GM13976 (cell line): Measurements from ENCODE around the gene IQCM.

ENCODE experiments used
- DNase-seq: peaks from one replicate; pipeline ENCODE4 v3.0.0; 2012; ENCODE audit warnings: low spot score
- in situ Hi-C: fragments of 300-500 bp; cut with MboI; formaldehyde crosslinking; loops from one replicate; pipeline ENCODE4 v1.12.0; 2022; ENCODE audit warnings: low sequenced_read_pairs, mixed read lengths, inconsistent platforms; ENCODE audit not compliant: unreplicated experiment
- TF ChIP-seq, protein P1 (sequence below): IDR thresholded peaks from 2 replicates; pipeline ENCODE4 v1.5.1; 2012; ENCODE audit warnings: borderline replicate concordance, mild to moderate bottlenecking; ENCODE audit not compliant: insufficient read depth; ENCODE audit errors: extremely low read depth, missing control alignments, control extremely low read depth

Gene IQCM

DNA sequence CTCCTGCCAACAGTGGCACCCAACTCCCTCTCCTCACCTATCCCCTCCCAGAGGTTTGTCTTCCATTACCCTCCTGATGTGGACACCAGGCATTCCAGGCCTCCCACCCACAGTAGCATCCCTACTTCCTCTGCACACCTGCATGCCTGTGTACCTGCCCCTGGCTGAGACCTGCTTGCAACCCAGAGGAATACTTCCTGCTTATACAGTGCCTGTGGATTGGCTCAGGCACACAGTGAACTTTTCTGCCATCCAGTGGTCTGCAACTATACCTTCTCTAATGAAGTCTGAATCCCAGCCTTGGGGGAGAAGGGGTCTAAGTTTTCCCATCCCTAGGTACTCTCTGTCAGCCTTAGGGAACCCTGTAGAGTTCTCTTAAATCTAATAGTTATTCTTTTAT lies 169.9 kb downstream of the IQCM start:
- TF ChIP-seq, protein P1, sequence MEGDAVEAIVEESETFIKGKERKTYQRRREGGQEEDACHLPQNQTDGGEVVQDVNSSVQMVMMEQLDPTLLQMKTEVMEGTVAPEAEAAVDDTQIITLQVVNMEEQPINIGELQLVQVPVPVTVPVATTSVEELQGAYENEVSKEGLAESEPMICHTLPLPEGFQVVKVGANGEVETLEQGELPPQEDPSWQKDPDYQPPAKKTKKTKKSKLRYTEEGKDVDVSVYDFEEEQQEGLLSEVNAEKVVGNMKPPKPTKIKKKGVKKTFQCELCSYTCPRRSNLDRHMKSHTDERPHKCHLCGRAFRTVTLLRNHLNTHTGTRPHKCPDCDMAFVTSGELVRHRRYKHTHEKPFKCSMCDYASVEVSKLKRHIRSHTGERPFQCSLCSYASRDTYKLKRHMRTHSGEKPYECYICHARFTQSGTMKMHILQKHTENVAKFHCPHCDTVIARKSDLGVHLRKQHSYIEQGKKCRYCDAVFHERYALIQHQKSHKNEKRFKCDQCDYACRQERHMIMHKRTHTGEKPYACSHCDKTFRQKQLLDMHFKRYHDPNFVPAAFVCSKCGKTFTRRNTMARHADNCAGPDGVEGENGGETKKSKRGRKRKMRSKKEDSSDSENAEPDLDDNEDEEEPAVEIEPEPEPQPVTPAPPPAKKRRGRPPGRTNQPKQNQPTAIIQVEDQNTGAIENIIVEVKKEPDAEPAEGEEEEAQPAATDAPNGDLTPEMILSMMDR: no peak
- DNase-seq: no peak
- in situ Hi-C loops: no loop called here

DNA sequence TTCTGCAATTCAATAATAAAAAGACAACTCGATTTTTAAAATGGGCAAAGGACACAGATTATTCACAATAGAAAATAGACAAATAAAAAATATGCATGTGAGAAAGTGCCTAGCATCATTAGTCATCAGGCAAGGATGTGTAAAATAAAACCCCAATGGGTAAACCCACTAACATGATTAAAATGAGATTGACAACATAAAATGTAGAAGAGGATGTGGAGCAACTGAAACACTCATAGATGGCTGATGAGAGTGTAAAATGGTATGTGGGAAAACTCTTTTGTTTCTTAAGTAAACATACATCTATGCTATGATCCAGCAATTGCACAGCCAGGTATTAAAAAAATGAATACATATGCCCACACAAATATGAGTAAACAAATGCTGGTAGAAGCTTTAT lies 177.6 kb downstream of the IQCM start:
- in situ Hi-C loops: no loop called here
- TF ChIP-seq, protein P1: no peak
- no peak for DNase-seq

DNA sequence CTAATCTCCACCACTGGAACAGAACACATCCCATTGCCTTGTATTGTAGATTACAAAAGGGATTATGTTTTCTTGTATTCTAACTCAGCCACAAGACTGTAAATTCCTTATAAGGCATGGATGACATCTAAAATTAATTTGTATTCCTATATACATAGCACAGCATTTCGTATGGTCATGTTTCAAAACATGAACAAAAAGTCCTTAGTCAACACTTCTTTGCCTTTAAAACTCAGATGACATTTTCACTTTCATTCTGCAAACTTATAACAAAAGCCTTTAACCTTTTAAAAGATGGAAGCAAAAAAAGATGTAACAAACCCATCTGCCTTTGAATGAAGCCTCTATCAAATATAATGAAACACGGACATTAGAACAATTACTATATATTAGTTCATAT lies 181.3 kb downstream of the IQCM start:
- TF ChIP-seq, protein P1: no peak
- no peak for DNase-seq
- in situ Hi-C loops: no loop called here

DNA sequence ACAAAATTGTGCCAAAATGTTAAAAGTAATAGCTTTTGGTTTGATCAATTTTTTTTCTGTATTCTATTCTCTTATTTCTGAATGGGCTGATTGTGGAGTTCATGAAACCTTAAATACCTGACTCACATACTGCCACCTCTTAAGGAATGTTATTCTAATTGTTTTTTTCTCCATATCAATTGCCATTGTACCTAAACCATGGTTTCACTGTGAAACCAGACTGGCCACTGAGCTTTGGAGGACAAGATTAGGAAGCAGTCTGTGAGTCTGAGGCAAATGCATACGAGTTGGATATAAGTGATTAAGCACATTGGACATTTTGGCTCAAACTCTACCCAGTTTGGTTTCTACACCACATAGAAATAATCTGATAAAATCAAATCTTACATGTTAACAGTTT lies 184.0 kb downstream of the IQCM start:
- TF ChIP-seq, protein P1: no peak
- no peak for DNase-seq
- in situ Hi-C loops: no loop called here

DNA sequence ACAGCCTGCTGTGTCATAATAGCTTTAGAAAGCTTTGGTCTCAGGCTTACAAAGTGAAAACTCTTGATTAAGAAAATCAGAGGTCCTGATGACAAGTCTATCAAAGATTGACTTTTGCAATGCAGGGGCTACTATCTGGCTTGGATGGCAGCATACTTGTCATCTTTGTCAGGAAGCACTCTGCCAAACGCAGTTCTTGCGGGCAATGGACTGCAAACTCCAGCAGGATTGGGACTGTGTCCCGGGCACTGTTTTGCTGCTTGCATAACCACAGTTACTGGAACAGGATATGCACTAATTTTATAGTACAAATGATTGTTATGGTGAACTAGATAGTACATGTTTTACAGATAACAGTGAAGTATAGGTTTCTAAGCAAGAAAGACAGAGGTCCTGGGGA lies 185.6 kb downstream of the IQCM start:
- in situ Hi-C loops: no loop called here
- no peak for DNase-seq
- TF ChIP-seq, protein P1: no peak

DNA sequence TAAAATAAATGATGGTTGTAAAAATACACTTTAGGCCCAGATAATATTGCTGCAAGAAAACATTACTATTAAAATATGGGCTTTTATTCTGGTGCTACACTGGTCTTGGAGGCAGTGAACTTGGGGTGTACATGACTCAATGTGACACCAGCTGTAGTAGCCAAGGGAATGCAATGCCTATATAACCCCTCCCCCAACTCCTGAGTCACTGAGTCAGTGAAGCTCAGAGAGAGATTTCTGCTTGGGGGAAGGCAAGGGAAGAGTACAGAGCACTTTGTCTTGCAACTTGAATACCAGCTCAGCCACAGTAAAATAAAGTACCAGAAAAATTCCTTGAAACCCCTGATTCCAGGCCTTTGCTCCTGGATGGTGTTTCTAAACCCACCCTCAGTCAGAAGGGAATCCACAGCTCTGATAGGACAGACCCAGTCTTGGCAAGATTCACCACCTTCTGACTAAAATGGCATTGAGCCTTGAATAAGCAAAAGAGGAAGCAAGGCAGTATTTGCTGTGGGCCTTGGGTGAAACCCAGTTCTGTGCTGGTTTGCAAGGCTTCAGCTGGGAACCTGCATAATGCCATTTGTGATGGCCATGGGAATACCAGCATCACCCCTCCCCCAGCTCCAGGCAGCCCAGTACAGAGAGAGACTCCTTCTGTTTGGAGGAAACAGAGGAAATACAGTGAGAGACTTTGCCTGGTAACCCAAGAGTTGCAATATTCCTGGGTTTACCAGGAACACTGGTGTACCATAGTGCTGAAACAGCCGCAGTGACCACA lies 209.9 kb downstream of the IQCM start:
- TF ChIP-seq, protein P1: no peak
- DNase-seq: no peak

DNA sequence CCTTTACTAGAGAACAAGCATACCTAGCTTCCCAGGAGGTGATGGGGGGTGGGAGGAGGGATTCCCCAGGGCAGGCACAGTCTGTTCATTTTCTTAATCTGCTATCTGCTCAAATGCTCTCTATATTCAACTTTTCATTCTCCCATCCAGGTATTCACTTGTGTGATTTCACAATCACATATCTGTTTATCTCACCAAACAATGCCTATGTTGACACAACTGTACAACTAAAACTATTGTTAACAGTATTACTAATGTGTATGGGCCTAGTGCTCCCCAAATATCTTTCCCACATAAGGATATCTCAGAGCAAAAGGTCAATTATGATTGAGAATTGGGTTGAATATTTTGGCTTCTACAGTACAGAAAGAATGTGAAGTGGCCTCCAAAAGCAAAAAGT lies 210.8 kb downstream of the IQCM start:
- TF ChIP-seq, protein P1: no peak
- in situ Hi-C loops: no loop called here
- DNase-seq: no peak

More for the DNA sequence above, 209.9 kb downstream of the IQCM start:
- in situ Hi-C loops: no loop called here
